ENCODE data around the gene KCNN1. TPM values are rescaled to one million over a fixed set of nuclear protein-coding genes. Genes with fewer than 3 reads are reported as not detected.

The KCNN1 gene
- total and polyA plus RNA-seq, 2 of the 13 experiments (the other 11 are each of a cell fraction or from before 2014, with no cell fraction given), result 0.04 TPM; not detected in 1

- TF ChIP-seq NR2C2 (CRISPR knock-in tag; IDR thresholded peaks at IDR 0.05; ENCODE audit: borderline replicate concordance), result peak; percentile 77
- no peak for TF ChIP-seq ZNF326 (CRISPR knock-in tag; IDR thresholded peaks at IDR 0.05; ENCODE audit: borderline replicate concordance)
- peak; percentile 80; the same call in 1 of the 2 replicates for TF ChIP-seq ZNF792 (CRISPR knock-in tag; IDR thresholded peaks at IDR 0.05)
- TF ChIP-seq ZNF883 (CRISPR knock-in tag; IDR thresholded peaks at IDR 0.05; ENCODE audit: not compliant biosample characterization), result no peak
- peak; percentile 26; the same call in 1 of the 2 replicates for TF ChIP-seq SP5 (CRISPR knock-in tag; IDR thresholded peaks at IDR 0.05; ENCODE audit: borderline replicate concordance, low read depth)
- TF ChIP-seq EHMT2 (IDR thresholded peaks at IDR 0.05; ENCODE audit: borderline replicate concordance, low read depth, low read length), result no peak
- TF ChIP-seq UBTF (CRISPR knock-in tag; IDR thresholded peaks at IDR 0.05), result peak; percentile 40
- TF ChIP-seq ZC3H4 (CRISPR knock-in tag; IDR thresholded peaks at IDR 0.05; ENCODE audit: borderline replicate concordance), result no peak
- no peak for TF ChIP-seq MAFK (conservative IDR thresholded peaks at IDR 0.05 in 1 of 2, IDR thresholded peaks at IDR 0.05 in 1 of 2; ENCODE audit: low read length in 2 of 2)
- no peak for TF ChIP-seq MAF1 (CRISPR knock-in tag; IDR thresholded peaks at IDR 0.05; ENCODE audit: borderline replicate concordance)
- TF ChIP-seq SMARCC2 (IDR thresholded peaks at IDR 0.05), result peak; percentile 15; the same call in 1 of the 2 replicates
- no peak for TF ChIP-seq PRDM4 (CRISPR knock-in tag; IDR thresholded peaks at IDR 0.05; ENCODE audit: borderline replicate concordance)
- TF ChIP-seq ZNF34 (CRISPR knock-in tag; IDR thresholded peaks at IDR 0.05; ENCODE audit: borderline replicate concordance), result no peak
- TF ChIP-seq JARID2 (CRISPR knock-in tag; IDR thresholded peaks at IDR 0.05; ENCODE audit: insufficient replicate concordance), result no peak
- TF ChIP-seq ZBTB46 (CRISPR knock-in tag; IDR thresholded peaks at IDR 0.05; ENCODE audit: borderline replicate concordance), result no peak
- no peak for TF ChIP-seq SRY (CRISPR knock-in tag; IDR thresholded peaks at IDR 0.05)
- TF ChIP-seq MED1 (CRISPR knock-in tag; IDR thresholded peaks at IDR 0.05), result peak; percentile 86
- no peak for TF ChIP-seq PLRG1 (conservative IDR thresholded peaks at IDR 0.05)
- 0 out of 2 replicates have a peak, but pooled peaks have one; percentile 39 for TF ChIP-seq ZNF501 (CRISPR knock-in tag; IDR thresholded peaks at IDR 0.05)
- TF ChIP-seq ZNF670 (CRISPR knock-in tag; IDR thresholded peaks at IDR 0.05; ENCODE audit: borderline replicate concordance), result no peak
- no peak for TF ChIP-seq POLR2G (IDR thresholded peaks at IDR 0.05; ENCODE audit: low read depth, low read length)
- TF ChIP-seq ZNF737 (CRISPR knock-in tag; IDR thresholded peaks at IDR 0.05; ENCODE audit: borderline replicate concordance), result no peak
Observed at GRCh38 chr19:18013210-18014111, 46.6 kb downstream of the KCNN1 start (continued).
